ENCODE data around the gene TMEM81.

The TMEM81 gene

DNA sequence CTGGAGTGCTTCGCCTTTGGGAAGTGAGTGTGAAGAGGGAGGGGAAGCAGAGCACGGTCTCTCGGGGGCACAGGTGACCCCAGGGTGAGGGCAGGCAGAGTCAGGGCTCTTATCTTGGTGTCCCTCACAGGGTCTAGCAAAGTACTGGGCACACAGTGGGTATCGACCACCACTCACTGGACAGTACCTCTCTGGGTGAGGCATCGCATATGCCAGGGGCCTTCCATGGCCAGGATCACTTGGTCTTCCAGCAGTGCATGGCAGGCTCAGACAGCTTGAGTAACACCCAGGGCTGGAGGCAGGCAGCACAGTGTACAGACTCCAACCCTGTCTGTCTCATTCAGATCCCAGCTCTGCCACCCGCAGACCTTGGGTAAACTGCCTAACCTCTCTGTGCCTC is 24.6 kb downstream of the TMEM81 start:
- no peak overlapping the region for H3K4me3 ChIP-seq (ENCODE audit: low read depth, low read length)
- no peak overlapping the region for H3K9ac ChIP-seq (ENCODE audit: low read length)
- peaks cover 4% of the 10 kb centered on the region; the same call in 1 of the 2 replicates for H3K4me1 ChIP-seq (ENCODE audit: control insufficient read depth, insufficient read depth, low read length)
- peaks cover 14% of the 10 kb centered on the region; the same call in 1 of the 2 replicates for H3K27me3 ChIP-seq (ENCODE audit: control insufficient read depth, insufficient read depth, low read length)
- no peak overlapping the region for H3K27ac ChIP-seq (ENCODE audit: low read depth, low read length)
- H3K36me3 ChIP-seq (ENCODE audit: control insufficient read depth, insufficient read depth, low read length), result no peaks in the 10 kb centered on the region
- H3K9me3 ChIP-seq (ENCODE audit: control insufficient read depth, insufficient read depth, low read depth, low read length), result no peaks in the 10 kb centered on the region

DNA sequence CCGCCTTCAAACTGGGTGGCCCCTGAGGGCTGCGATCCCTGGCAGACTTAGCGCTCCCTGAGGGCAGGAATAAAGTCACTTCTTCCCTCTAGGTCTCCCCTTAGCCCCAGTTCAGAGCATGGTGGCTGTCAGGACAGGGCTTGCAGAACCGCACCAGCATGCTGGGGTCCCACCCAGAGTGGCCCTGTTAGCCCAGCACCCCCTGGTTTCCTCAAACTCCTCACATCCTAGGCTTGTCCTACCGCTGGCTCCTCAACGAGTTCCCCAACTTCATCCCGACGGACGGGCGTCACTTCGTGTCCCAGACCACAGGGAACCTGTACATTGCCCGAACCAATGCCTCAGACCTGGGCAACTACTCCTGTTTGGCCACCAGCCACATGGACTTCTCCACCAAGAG is 25.4 kb downstream of the TMEM81 start:
- H3K27me3 ChIP-seq (ENCODE audit: control insufficient read depth, insufficient read depth, low read length), result peaks cover 16% of the 10 kb centered on the region; the same call in 1 of the 2 replicates
- H3K4me1 ChIP-seq (ENCODE audit: control insufficient read depth, insufficient read depth, low read length), result peaks cover 4% of the 10 kb centered on the region; the same call in 1 of the 2 replicates
- H3K9me3 ChIP-seq (ENCODE audit: control insufficient read depth, insufficient read depth, low read depth, low read length), result no peaks in the 10 kb centered on the region
- H3K9ac ChIP-seq (ENCODE audit: low read length), result no peak overlapping the region
- no peak overlapping the region for H3K27ac ChIP-seq (ENCODE audit: low read depth, low read length)
- H3K4me3 ChIP-seq (ENCODE audit: low read depth, low read length), result no peak overlapping the region
- no peaks in the 10 kb centered on the region for H3K36me3 ChIP-seq (ENCODE audit: control insufficient read depth, insufficient read depth, low read length)

DNA sequence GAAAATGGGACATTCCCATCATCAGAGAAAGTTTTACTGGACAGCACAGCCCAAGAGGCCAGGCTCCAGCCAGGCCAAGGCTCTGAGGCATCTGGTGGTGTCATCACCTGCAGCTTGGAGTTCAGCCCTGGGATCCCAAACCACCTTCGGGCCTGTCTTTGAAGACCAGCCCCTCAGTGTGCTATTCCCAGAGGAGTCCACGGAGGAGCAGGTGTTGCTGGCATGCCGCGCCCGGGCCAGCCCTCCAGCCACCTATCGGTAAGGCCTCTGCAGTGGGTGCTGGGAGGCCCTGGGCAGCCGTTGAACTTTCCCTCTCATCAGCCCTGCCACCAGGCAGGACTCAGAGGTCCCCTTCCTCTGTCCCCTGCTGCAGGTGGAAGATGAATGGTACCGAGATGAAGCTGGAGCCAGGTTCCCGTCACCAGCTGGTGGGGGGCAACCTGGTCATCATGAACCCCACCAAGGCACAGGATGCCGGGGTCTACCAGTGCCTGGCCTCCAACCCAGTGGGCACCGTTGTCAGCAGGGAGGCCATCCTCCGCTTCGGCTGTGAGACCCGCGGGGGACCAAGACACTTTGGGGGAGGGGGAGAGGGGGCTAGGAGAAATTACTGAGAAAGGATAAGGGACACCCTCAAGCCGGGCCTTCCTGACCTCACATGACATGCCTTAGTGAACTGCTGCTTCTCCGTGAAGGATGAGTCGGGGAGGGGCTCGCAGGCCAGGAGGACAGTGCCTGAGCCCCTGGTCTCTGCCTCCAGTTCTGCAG is 26.3 kb downstream of the TMEM81 start:
- H3K27ac ChIP-seq (ENCODE audit: low read depth, low read length), result no peak overlapping the region
- H3K36me3 ChIP-seq (ENCODE audit: control insufficient read depth, insufficient read depth, low read length), result no peaks in the 10 kb centered on the region
- no peak overlapping the region for H3K9ac ChIP-seq (ENCODE audit: low read length)
- no peak overlapping the region for H3K4me3 ChIP-seq (ENCODE audit: low read depth, low read length)
- peaks cover 4% of the 10 kb centered on the region; the same call in 1 of the 2 replicates for H3K4me1 ChIP-seq (ENCODE audit: control insufficient read depth, insufficient read depth, low read length)
- no peaks in the 10 kb centered on the region for H3K9me3 ChIP-seq (ENCODE audit: control insufficient read depth, insufficient read depth, low read depth, low read length)
- peaks cover 16% of the 10 kb centered on the region; the same call in 1 of the 2 replicates for H3K27me3 ChIP-seq (ENCODE audit: control insufficient read depth, insufficient read depth, low read length)

GRCh38 chr1:205056956-205057568 is 27.2 kb downstream of the TMEM81 start:
- Histone ChIP-seq H3K4me1 (ENCODE audit: control insufficient read depth, insufficient read depth, low read length) (peaks cover 4% of the 10 kb centered on the region; the same call in 1 of the 2 replicates), H3K9me3 (ENCODE audit: control insufficient read depth, insufficient read depth, low read depth, low read length) (no peaks in the 10 kb centered on the region), H3K27ac (ENCODE audit: low read depth, low read length) (no peak overlapping the region), H3K9ac (ENCODE audit: low read length) (no peak overlapping the region), H3K27me3 (ENCODE audit: control insufficient read depth, insufficient read depth, low read length) (peaks cover 16% of the 10 kb centered on the region; the same call in 1 of the 2 replicates), H3K4me3 (ENCODE audit: low read depth, low read length) (no peak overlapping the region), H3K36me3 (ENCODE audit: control insufficient read depth, insufficient read depth, low read length) (no peaks in the 10 kb centered on the region)

- Histone ChIP-seq H3K27me3 (ENCODE audit: control insufficient read depth, insufficient read depth, low read length) (peaks cover 18% of the 10 kb centered on the region; the same call in 1 of the 2 replicates), H3K4me1 (ENCODE audit: control insufficient read depth, insufficient read depth, low read length) (no peaks in the 10 kb centered on the region), H3K36me3 (ENCODE audit: control insufficient read depth, insufficient read depth, low read length) (no peaks in the 10 kb centered on the region), H3K9me3 (ENCODE audit: control insufficient read depth, insufficient read depth, low read depth, low read length) (no peaks in the 10 kb centered on the region), H3K4me3 (ENCODE audit: low read depth, low read length) (no peak overlapping the region), H3K9ac (ENCODE audit: low read length) (no peak overlapping the region), H3K27ac (ENCODE audit: low read depth, low read length) (no peak overlapping the region)
Measured at GRCh38 chr1:205056188-205056611, 28.1 kb downstream of the TMEM81 start.

GRCh38 chr1:205054013-205054412 is 30.2 kb downstream of the TMEM81 start:
- Histone ChIP-seq H3K9me3 (ENCODE audit: control insufficient read depth, insufficient read depth, low read depth, low read length) (no peaks in the 10 kb centered on the region), H3K9ac (ENCODE audit: low read length) (no peak overlapping the region), H3K4me3 (ENCODE audit: low read depth, low read length) (no peak overlapping the region), H3K27me3 (ENCODE audit: control insufficient read depth, insufficient read depth, low read length) (peaks cover 22% of the 10 kb centered on the region; the same call in 1 of the 2 replicates), H3K27ac (ENCODE audit: low read depth, low read length) (no peak overlapping the region), H3K36me3 (ENCODE audit: control insufficient read depth, insufficient read depth, low read length) (no peaks in the 10 kb centered on the region), H3K4me1 (ENCODE audit: control insufficient read depth, insufficient read depth, low read length) (no peaks in the 10 kb centered on the region)

DNA sequence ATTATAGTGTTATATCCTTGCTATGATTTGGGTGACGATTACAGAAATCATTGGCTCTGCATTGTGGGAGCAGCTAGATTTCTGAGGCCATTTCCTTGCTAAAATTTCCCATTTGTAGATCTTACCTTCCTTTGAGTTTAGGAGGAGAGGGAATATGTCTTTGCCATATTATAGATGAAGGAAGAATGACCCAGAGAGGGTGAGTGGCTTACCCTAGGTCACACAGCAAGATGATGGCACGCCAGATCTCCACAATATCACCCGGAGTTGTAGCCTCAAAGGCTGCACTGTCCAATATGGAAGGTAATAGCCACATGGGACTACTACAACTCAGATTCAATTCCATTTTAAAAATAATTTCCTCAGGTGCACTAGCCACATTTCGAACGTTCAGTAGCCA is 31.0 kb downstream of the TMEM81 start:
- Histone ChIP-seq H3K27ac (ENCODE audit: low read depth, low read length) (no peak overlapping the region), H3K27me3 (ENCODE audit: control insufficient read depth, insufficient read depth, low read length) (peaks cover 22% of the 10 kb centered on the region; the same call in 1 of the 2 replicates), H3K9me3 (ENCODE audit: control insufficient read depth, insufficient read depth, low read depth, low read length) (no peaks in the 10 kb centered on the region), H3K36me3 (ENCODE audit: control insufficient read depth, insufficient read depth, low read length) (no peaks in the 10 kb centered on the region), H3K9ac (ENCODE audit: low read length) (no peak overlapping the region), H3K4me1 (ENCODE audit: control insufficient read depth, insufficient read depth, low read length) (no peaks in the 10 kb centered on the region), H3K4me3 (ENCODE audit: low read depth, low read length) (no peak overlapping the region)

- no peak overlapping the region for H3K4me3 ChIP-seq (ENCODE audit: low read depth, low read length)
- H3K9ac ChIP-seq (ENCODE audit: low read length), result no peak overlapping the region
- peaks cover 25% of the 10 kb centered on the region; the same call in 1 of the 2 replicates for H3K27me3 ChIP-seq (ENCODE audit: control insufficient read depth, insufficient read depth, low read length)
- no peaks in the 10 kb centered on the region for H3K36me3 ChIP-seq (ENCODE audit: control insufficient read depth, insufficient read depth, low read length)
- no peaks in the 10 kb centered on the region for H3K4me1 ChIP-seq (ENCODE audit: control insufficient read depth, insufficient read depth, low read length)
- H3K9me3 ChIP-seq (ENCODE audit: control insufficient read depth, insufficient read depth, low read depth, low read length), result no peaks in the 10 kb centered on the region
- no peak overlapping the region for H3K27ac ChIP-seq (ENCODE audit: low read depth, low read length)
Measured at GRCh38 chr1:205052690-205053089, 31.6 kb downstream of the TMEM81 start.

DNA sequence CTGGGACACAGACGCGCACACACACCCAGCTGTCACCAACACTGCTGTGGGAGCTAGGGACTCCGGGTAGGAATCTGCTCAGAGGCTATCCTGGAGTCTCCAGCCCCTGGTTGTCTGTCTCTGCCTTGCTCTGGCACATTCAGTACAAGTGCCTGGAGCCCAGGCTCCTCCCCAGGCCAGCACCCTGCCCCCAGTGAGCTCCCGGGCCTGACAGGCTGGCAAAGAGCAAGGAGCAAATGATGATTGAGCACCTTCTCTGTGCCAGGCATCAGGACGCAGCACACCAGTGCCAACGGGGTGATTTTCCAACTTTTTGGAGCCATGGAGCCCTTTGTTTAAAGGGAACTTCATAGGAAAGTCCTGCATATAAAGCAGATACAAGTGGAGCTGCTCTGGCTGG is 34.8 kb downstream of the TMEM81 start:
- Histone ChIP-seq H3K27ac (ENCODE audit: low read depth, low read length) (no peak overlapping the region), H3K9ac (ENCODE audit: low read length) (no peak overlapping the region), H3K4me3 (ENCODE audit: low read depth, low read length) (no peak overlapping the region), H3K27me3 (ENCODE audit: control insufficient read depth, insufficient read depth, low read length) (peaks cover 45% of the 10 kb centered on the region), H3K9me3 (ENCODE audit: control insufficient read depth, insufficient read depth, low read depth, low read length) (no peaks in the 10 kb centered on the region), H3K4me1 (ENCODE audit: control insufficient read depth, insufficient read depth, low read length) (peaks cover 16% of the 10 kb centered on the region; the same call in 1 of the 2 replicates), H3K36me3 (ENCODE audit: control insufficient read depth, insufficient read depth, low read length) (no peaks in the 10 kb centered on the region)

DNA sequence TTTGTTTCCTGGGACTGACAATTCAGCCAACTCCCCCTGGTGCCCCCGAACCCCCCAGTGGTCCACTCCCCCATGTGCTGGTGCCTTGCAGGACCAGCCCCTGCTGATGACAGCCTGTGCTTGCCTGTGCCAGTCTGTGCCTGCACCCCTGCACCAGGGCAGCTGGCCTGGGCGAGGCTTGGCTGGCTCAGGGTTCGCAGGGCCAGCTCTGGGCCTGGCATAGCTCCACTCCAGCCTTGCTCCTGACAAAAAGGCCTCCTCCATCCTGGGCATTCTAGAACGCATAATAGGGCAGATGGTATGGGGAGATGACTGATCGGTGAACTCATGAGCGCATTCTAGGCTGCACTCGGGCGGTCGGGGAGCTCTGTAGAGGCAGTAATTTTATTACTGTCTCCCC is 35.9 kb downstream of the TMEM81 start:
- no peaks in the 10 kb centered on the region for H3K36me3 ChIP-seq (ENCODE audit: control insufficient read depth, insufficient read depth, low read length)
- H3K9ac ChIP-seq (ENCODE audit: low read length), result no peak overlapping the region
- peaks cover 24% of the 10 kb centered on the region for H3K4me1 ChIP-seq (ENCODE audit: control insufficient read depth, insufficient read depth, low read length)
- no peak overlapping the region for H3K4me3 ChIP-seq (ENCODE audit: low read depth, low read length)
- no peak overlapping the region for H3K27ac ChIP-seq (ENCODE audit: low read depth, low read length)
- no peaks in the 10 kb centered on the region for H3K9me3 ChIP-seq (ENCODE audit: control insufficient read depth, insufficient read depth, low read depth, low read length)
- H3K27me3 ChIP-seq (ENCODE audit: control insufficient read depth, insufficient read depth, low read length), result peaks cover 52% of the 10 kb centered on the region

- Histone ChIP-seq H3K27me3 (ENCODE audit: control insufficient read depth, insufficient read depth, low read length) (peaks cover 58% of the 10 kb centered on the region), H3K4me1 (ENCODE audit: control insufficient read depth, insufficient read depth, low read length) (peaks cover 25% of the 10 kb centered on the region), H3K4me3 (ENCODE audit: low read depth, low read length) (no peak overlapping the region), H3K9ac (ENCODE audit: low read length) (no peak overlapping the region), H3K9me3 (ENCODE audit: control insufficient read depth, insufficient read depth, low read depth, low read length) (no peaks in the 10 kb centered on the region), H3K27ac (ENCODE audit: low read depth, low read length) (no peak overlapping the region), H3K36me3 (ENCODE audit: control insufficient read depth, insufficient read depth, low read length) (no peaks in the 10 kb centered on the region)
Measured at GRCh38 chr1:205047764-205048231, 36.5 kb downstream of the TMEM81 start.
